Central memory CD8-positive, alpha-beta T cell (primary cell): Measurements from ENCODE around the gene GNRH2.
"Not testable (repeated sequence)": the region's sequence is repeated elsewhere in the genome, so short reads cannot be mapped to it uniquely, and the experiment has no call there.

Source experiments
- ATAC-seq: fragments of 150-1000 bp; cut with Tn5 transposase; replicated peaks from 2 replicates; pipeline ENCODE4 v1.10.0; 2022; ENCODE audit warnings: mild to moderate bottlenecking, moderate FRiP score, moderate number of reproducible peaks; ENCODE audit not compliant: poor library complexity, severe bottlenecking; ENCODE audit errors: extremely low read depth
- DNase-seq, 2 donors: peaks; one replicate each; pipeline ENCODE4 v3.0.0; 2021; ENCODE audit warnings: low spot score in 2 of 2
- H3K27ac Mint-ChIP-seq: one replicate; pipeline ENCODE4 v1.8.0; 2022; ENCODE audit warnings: low read depth, mild to moderate bottlenecking, moderate library complexity, mixed read lengths
- H3K27me3 Mint-ChIP-seq: one replicate; pipeline ENCODE4 v1.8.0; 2022; ENCODE audit warnings: mixed read lengths
- H3K36me3 Mint-ChIP-seq: one replicate; pipeline ENCODE4 v1.8.0; 2022; ENCODE audit warnings: mild to moderate bottlenecking, moderate library complexity, mixed read lengths; ENCODE audit not compliant: insufficient read depth
- H3K4me1 Mint-ChIP-seq: one replicate; pipeline ENCODE4 v1.8.0; 2022; ENCODE audit warnings: mixed read lengths
- H3K4me3 Mint-ChIP-seq: one replicate; pipeline ENCODE4 v1.8.0; 2022; ENCODE audit warnings: mild to moderate bottlenecking, moderate library complexity, mixed read lengths
- H3K9me3 Mint-ChIP-seq: one replicate; pipeline ENCODE4 v1.8.0; 2022; ENCODE audit warnings: mixed read lengths

GNRH2 gene

GRCh38 chr20:3071266-3071609, 27.8 kb downstream of the GNRH2 start:
- Mint-ChIP-seq H3K27ac (peak overlapping the region; percentile 54), H3K27me3 (no peaks in the 10 kb centered on the region), H3K4me1 (peaks cover 14% of the 10 kb centered on the region)

DNA sequence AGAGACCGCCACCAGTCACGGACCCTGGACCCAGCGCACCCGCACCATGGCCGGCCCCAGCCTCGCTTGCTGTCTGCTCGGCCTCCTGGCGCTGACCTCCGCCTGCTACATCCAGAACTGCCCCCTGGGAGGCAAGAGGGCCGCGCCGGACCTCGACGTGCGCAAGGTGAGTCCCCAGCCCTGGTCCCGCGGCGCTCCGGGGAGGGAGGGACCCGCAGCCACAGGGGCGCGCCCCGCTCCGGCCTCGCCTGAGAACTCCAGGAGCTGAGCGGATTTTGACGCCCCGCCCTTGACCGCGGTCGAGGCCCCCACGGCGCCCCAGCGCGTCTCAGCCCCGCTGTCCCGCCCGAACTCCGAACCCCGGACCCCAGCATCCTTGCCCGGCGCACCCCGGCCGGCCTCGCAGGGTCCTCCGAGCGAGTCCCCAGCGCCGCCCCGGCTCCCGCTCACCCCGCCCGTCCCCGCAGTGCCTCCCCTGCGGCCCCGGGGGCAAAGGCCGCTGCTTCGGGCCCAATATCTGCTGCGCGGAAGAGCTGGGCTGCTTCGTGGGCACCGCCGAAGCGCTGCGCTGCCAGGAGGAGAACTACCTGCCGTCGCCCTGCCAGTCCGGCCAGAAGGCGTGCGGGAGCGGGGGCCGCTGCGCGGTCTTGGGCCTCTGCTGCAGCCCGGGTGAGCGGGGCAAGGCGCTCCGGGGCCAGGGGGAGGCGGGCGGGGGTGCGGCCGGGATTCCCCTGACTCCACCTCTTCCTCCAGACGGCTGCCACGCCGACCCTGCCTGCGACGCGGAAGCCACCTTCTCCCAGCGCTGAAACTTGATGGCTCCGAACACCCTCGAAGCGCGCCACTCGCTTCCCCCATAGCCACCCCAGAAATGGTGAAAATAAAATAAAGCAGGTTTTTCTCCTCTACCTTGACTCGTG, 28.4 kb downstream of the GNRH2 start, which contains the start of gene OXT:
Gene OXT (plus strand): TSS at position 11 of the 920 bp plus-strand sequence. CDS start 36 bp downstream, at position 47.
- Mint-ChIP-seq H3K36me3 (peaks cover 4% of the 10 kb centered on the region), H3K9me3 (no peaks in the 10 kb centered on the region), H3K4me1 (peaks cover 14% of the 10 kb centered on the region), H3K4me3 (peak within 1 kb of the TSS; percentile 70), H3K27ac (peak within 1 kb of the TSS; percentile 54), H3K27me3 (no peaks in the 10 kb centered on the region)
- peak; percentile 89 for ATAC-seq
- peak in 1 of 2 donors; percentile 25 for DNase-seq

More at GRCh38 chr20:3071266-3071609, 27.8 kb downstream of the GNRH2 start:
- Mint-ChIP-seq H3K4me3 (peak overlapping the region; percentile 70), H3K9me3 (no peaks in the 10 kb centered on the region), H3K36me3 (peaks cover 4% of the 10 kb centered on the region)
- ATAC-seq (no peak), DNase-seq (no peak)

GRCh38 chr20:3072530-3073250, 29.3 kb downstream of the GNRH2 start:
- no peak for ATAC-seq
- H3K27me3 Mint-ChIP-seq, result no peaks in the 10 kb centered on the region
- peaks cover 4% of the 10 kb centered on the region for H3K36me3 Mint-ChIP-seq
- peak overlapping the region; percentile 70 for H3K4me3 Mint-ChIP-seq
- no peak for DNase-seq
- H3K9me3 Mint-ChIP-seq, result no peaks in the 10 kb centered on the region
- H3K4me1 Mint-ChIP-seq, result peaks cover 14% of the 10 kb centered on the region
- H3K27ac Mint-ChIP-seq, result peak overlapping the region; percentile 16

- not testable (repeated sequence) for DNase-seq, H3K36me3 Mint-ChIP-seq, H3K9me3 Mint-ChIP-seq, H3K27me3 Mint-ChIP-seq, H3K27ac Mint-ChIP-seq, ATAC-seq
- Mint-ChIP-seq H3K4me3 (peak overlapping the region; percentile 70), H3K4me1 (peaks cover 14% of the 10 kb centered on the region)
These were observed 29.8 kb downstream of the GNRH2 start for GRCh38 chr20:3073251-3073643.

- no peak for DNase-seq
- Mint-ChIP-seq H3K4me3 (no peak overlapping the region), H3K27me3 (peaks cover 13% of the 10 kb centered on the region), H3K27ac (no peak overlapping the region), H3K4me1 (peaks cover 14% of the 10 kb centered on the region), H3K9me3 (no peaks in the 10 kb centered on the region), H3K36me3 (peaks cover 4% of the 10 kb centered on the region)
- ATAC-seq, result no peak
These were observed 31.4 kb downstream of the GNRH2 start for GRCh38 chr20:3074812-3075211.

- ATAC-seq, H3K9me3 Mint-ChIP-seq, H3K36me3 Mint-ChIP-seq, H3K4me3 Mint-ChIP-seq, DNase-seq, H3K27ac Mint-ChIP-seq: not testable (repeated sequence)
- Mint-ChIP-seq H3K27me3 (peaks cover 18% of the 10 kb centered on the region), H3K4me1 (peaks cover 14% of the 10 kb centered on the region)
These were observed 31.9 kb downstream of the GNRH2 start for GRCh38 chr20:3075315-3075714.

GRCh38 chr20:3077618-3078134, 34.3 kb downstream of the GNRH2 start:
- Mint-ChIP-seq H3K4me1 (peaks cover 7% of the 10 kb centered on the region), H3K4me3 (no peak overlapping the region), H3K9me3 (no peaks in the 10 kb centered on the region), H3K36me3 (no peaks in the 10 kb centered on the region), H3K27ac (no peak overlapping the region), H3K27me3 (peaks cover 40% of the 10 kb centered on the region)
- peak; percentile 27 for ATAC-seq
- DNase-seq, result no peak

DNA sequence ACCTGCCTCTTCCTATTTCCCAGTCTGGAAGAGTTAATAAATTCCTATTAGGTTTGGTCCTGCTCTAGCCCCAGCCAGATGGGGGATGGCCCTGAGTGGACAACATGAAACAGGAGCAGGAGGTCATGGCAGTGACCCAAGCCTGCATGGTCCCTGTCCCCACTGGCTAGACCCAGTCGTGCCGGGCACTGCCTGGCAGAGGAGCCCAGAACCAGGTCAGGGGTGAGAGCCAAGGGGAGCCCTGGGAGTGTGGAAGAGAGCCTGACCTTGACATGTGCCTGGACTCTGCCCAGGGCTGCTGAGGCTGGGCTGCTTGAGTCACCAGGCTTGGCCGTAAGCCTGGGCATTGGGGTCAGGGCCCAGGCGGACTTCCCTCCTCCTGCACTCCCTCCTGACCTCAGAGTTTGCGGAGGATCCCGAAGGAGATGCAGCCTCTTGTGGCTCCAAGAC, 37.5 kb downstream of the GNRH2 start:
- H3K4me1 Mint-ChIP-seq, result peaks cover 12% of the 10 kb centered on the region
- no peak for DNase-seq
- H3K36me3 Mint-ChIP-seq, result no peaks in the 10 kb centered on the region
- ATAC-seq, result no peak
- H3K9me3 Mint-ChIP-seq, result no peaks in the 10 kb centered on the region
- no peak overlapping the region for H3K4me3 Mint-ChIP-seq
- no peak overlapping the region for H3K27ac Mint-ChIP-seq
- H3K27me3 Mint-ChIP-seq, result peaks cover 63% of the 10 kb centered on the region

DNA sequence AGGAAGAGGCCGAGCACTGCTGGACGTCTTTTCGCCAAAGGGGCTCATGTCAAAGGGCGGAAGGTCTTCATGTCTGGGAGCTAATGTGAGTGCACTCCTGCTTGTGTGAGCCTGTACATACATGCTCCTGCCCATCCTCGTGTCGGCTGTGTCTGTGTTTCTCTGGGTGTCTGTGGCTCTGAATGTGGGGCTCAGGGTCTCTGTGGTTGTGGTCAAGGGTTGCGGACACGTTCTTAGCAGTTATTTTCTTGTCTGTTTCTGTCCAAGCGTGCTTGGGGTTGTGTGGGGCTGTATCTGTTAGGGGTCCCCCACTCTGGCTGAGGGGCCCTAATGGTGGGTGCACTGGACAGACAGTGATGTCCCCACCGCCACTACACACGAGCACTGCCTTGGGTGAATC, 38.2 kb downstream of the GNRH2 start:
- Mint-ChIP-seq H3K4me3 (peak overlapping the region; percentile 64), H3K36me3 (no peaks in the 10 kb centered on the region), H3K9me3 (no peaks in the 10 kb centered on the region), H3K4me1 (peaks cover 12% of the 10 kb centered on the region), H3K27me3 (peaks cover 63% of the 10 kb centered on the region), H3K27ac (no peak overlapping the region)
- no peak for ATAC-seq
- DNase-seq, result no peak

- ATAC-seq, result peak; percentile 40
- Mint-ChIP-seq H3K4me1 (peaks cover 12% of the 10 kb centered on the region), H3K36me3 (no peaks in the 10 kb centered on the region), H3K9me3 (no peaks in the 10 kb centered on the region), H3K4me3 (peak overlapping the region; percentile 64), H3K27ac (no peak overlapping the region), H3K27me3 (peaks cover 63% of the 10 kb centered on the region)
- no peak for DNase-seq
These were observed 39.0 kb downstream of the GNRH2 start for GRCh38 chr20:3082306-3082951.

- Mint-ChIP-seq H3K36me3 (no peaks in the 10 kb centered on the region), H3K27ac (no peak overlapping the region), H3K9me3 (no peaks in the 10 kb centered on the region), H3K27me3 (peaks cover 66% of the 10 kb centered on the region), H3K4me3 (peak overlapping the region; percentile 47), H3K4me1 (peaks cover 12% of the 10 kb centered on the region)
- ATAC-seq (peak; percentile 19), DNase-seq (no peak)
These were observed 39.8 kb downstream of the GNRH2 start for GRCh38 chr20:3082955-3083952.
